GM12878 (cell line): ENCODE results near the gene MRTFA. TPM values are rescaled to one million over a fixed set of nuclear protein-coding genes. Genes with fewer than 3 reads are reported as not detected.

Experiments used
- ATAC-seq: fragments of 200-7000 bp; cut with Tn5 transposase; 3 replicates; pipeline ENCODE4 v1.9.1; 2020; ENCODE audit warnings: mild to moderate bottlenecking, moderate library complexity
- BruUV-seq: library from RNA; stranded (reverse); fragments of 400-500 nt; replicated peaks from 2 replicates; lab custom pipeline; 2021; lab: Mats Ljungman, UMichigan
- CTCF ChIA-PET: fragments of 300-600 bp; sonication (Branson Sonifier 250); formaldehyde crosslinking; extraction: SDS; loops from one replicate; lab custom pipeline; 2021; ENCODE audit warnings: inconsistent platforms; lab: Yijun Ruan, JAX
- POLR2A ChIA-PET: fragments of 350-600 bp; formaldehyde crosslinking; extraction: SDS; loops from one replicate; lab custom pipeline; 2021; ENCODE audit warnings: inconsistent platforms; lab: Charles Lee
- RAD21 ChIA-PET: fragments of 300-600 bp; sonication (Branson Sonifier 250); formaldehyde crosslinking; loops from one replicate; lab custom pipeline; 2023; ENCODE audit warnings: antibody characterized with exemption; ENCODE audit not compliant: unreplicated experiment; lab: Charles Lee
- SMC1A ChIA-PET: fragments of 300-600 bp; sonication (Branson Sonifier 250); formaldehyde crosslinking; loops from one replicate; lab custom pipeline; 2023; ENCODE audit not compliant: unreplicated experiment, uncharacterized antibody; lab: Charles Lee
- DNase-seq: peaks from one replicate; pipeline ENCODE4 v3.0.0-alpha.2; 2011; ENCODE audit warnings: low read depth, low spot score
- FAIRE-seq: peaks from 3 replicates; lab custom pipeline; 2011; peaks lifted over from hg19 to GRCh38; lab: Jason Lieb, UNC
- H2AFZ ChIP-seq: 2 replicates; pipeline ENCODE4 v1.6.0; 2011; ENCODE audit warnings: low read depth, low read length, control low read depth; ENCODE audit not compliant: control insufficient read depth
- H3K27ac ChIP-seq: 2 replicates; pipeline ENCODE4 v1.5.1; 2011; ENCODE audit warnings: control low read depth; ENCODE audit not compliant: control insufficient read depth, insufficient read depth
- H3K27me3 ChIP-seq, 2 experiments: replicated peaks in 1 of 2; 2 replicates each; pipeline versions ENCODE4 v1.6.0 to v1.6.1; 2011; ENCODE audit warnings: low read length in 1 of 2; ENCODE audit not compliant: control insufficient read depth in 2 of 2, insufficient read depth in 2 of 2
- H3K36me3 ChIP-seq, 2 experiments: 2 replicates each; pipeline ENCODE4 v1.5.1; 2011; ENCODE audit warnings: low read length in 1 of 2; ENCODE audit not compliant: control insufficient read depth in 2 of 2, insufficient read depth in 2 of 2
- H3K4me1 ChIP-seq: 2 replicates; pipeline ENCODE4 v1.6.1; 2011; ENCODE audit warnings: mild to moderate bottlenecking, low read length, moderate library complexity, mixed read lengths; ENCODE audit not compliant: control insufficient read depth, insufficient read depth
- H3K4me2 ChIP-seq: 2 replicates; pipeline ENCODE4 v1.6.0; 2011; ENCODE audit warnings: control low read depth; ENCODE audit not compliant: control insufficient read depth, insufficient read depth
- H3K4me3 ChIP-seq: fragments of 200-600 bp; sonication (generic); 2 replicates; pipeline ENCODE4 v1.5.1; 2016
- H3K79me2 ChIP-seq: 2 replicates; pipeline ENCODE4 v1.6.0; 2011; ENCODE audit warnings: low read length; ENCODE audit not compliant: control insufficient read depth, insufficient read depth
- H3K9ac ChIP-seq: 2 replicates; pipeline ENCODE4 v1.8.0; 2011; ENCODE audit warnings: low read length, control low read depth, mixed read lengths; ENCODE audit not compliant: control insufficient read depth, insufficient read depth
- H3K9me3 ChIP-seq: replicated peaks from 3 replicates; pipeline ENCODE4 v1.5.1; 2011; ENCODE audit warnings: mild to moderate bottlenecking, low read length; ENCODE audit not compliant: control insufficient read depth, insufficient read depth
- H4K20me1 ChIP-seq: 2 replicates; pipeline ENCODE4 v1.6.0; 2011; ENCODE audit not compliant: control insufficient read depth, insufficient read depth
- RUNX3 ChIP-seq: IDR thresholded peaks from 2 replicates; pipeline ENCODE4 v1.6.1; 2012; ENCODE audit warnings: low read length, inconsistent platforms
- WGBS: methylation state at CpG from one replicate; pipeline ENCODE4 v1.1.6; 2016; ENCODE audit warnings: low lambda C conversion rate; ENCODE audit not compliant: insufficient replicate concordance, insufficient coverage; ENCODE audit errors: missing lambda C conversion rate; 5-methylcytosine and 5-hydroxymethylcytosine counted together
- in situ Hi-C: fragments of 300-500 bp; cut with MboI; formaldehyde crosslinking; loops from 9 replicates; pipeline ENCODE4 v1.14.3; 2018; ENCODE audit warnings: mixed read lengths
- intact Hi-C: fragments of 100-400 bp; cut with micrococcal nuclease; formaldehyde crosslinking; loops from one replicate; pipeline ENCODE4 v1.14.2; 2022; ENCODE audit not compliant: unreplicated experiment
- polyA plus RNA-seq, 11 experiments: library from polyadenylated mRNA; depleted of rRNA in 4 of 11; unstranded in 6 of 11; stranded (reverse) in 5 of 11; fragments of >200 nt; fragmentation: Nextera tagmentation in 4 of 11; fragmentation: Illumina TruSeq in 1 of 11; extraction: Ambion mirVana in 4 of 11; extraction: Trizol in 1 of 11; gene quantifications; 1 replicate in 1 of 11; 2 replicates in 10 of 11; pipeline versions ENCODE4 v1.2.1 to v1.2.3, GENCODE V29; 2011 to 2016; ENCODE audit warnings: inconsistent platforms in 2 of 11, missing spikeins in 2 of 11, low read depth in 1 of 11
- total RNA-seq, 4 experiments: library from RNA; depleted of rRNA in 3 of 4; stranded (reverse); fragments of >200 nt in 3 of 4; fragmentation: Illumina TruSeq in 1 of 4; extraction: Trizol in 1 of 4; gene quantifications; 2 replicates each; pipeline versions ENCODE4 v1.2.1 to v1.2.3, GENCODE V29; 2013 to 2021
- TF ChIP-seq, protein P1 (sequence below): fragments of 450-650 bp; IDR thresholded peaks from 2 replicates; pipeline ENCODE4 v1.6.1; 2016; ENCODE audit warnings: mild to moderate bottlenecking
- TF ChIP-seq, protein P2 (sequence below): IDR thresholded peaks from 2 replicates; pipeline ENCODE4 v1.6.1; 2011; ENCODE audit warnings: borderline replicate concordance, low read depth, mild to moderate bottlenecking, moderate library complexity, mixed read lengths, low read length; ENCODE audit not compliant: insufficient read depth; ENCODE audit errors: extremely low read length
- TF ChIP-seq, protein P3 (sequence below): IDR thresholded peaks from 2 replicates; pipeline ENCODE4 v1.6.1; 2011; ENCODE audit warnings: mild to moderate bottlenecking, low read depth, low read length, moderate library complexity; ENCODE audit not compliant: insufficient replicate concordance

Gene MRTFA
- total and polyA plus RNA-seq, 10 of the 15 experiments (the other 5 are each of a cell fraction or from before 2014, with no cell fraction given): 2.0 to 63.9 (median 17.9) TPM

DNA sequence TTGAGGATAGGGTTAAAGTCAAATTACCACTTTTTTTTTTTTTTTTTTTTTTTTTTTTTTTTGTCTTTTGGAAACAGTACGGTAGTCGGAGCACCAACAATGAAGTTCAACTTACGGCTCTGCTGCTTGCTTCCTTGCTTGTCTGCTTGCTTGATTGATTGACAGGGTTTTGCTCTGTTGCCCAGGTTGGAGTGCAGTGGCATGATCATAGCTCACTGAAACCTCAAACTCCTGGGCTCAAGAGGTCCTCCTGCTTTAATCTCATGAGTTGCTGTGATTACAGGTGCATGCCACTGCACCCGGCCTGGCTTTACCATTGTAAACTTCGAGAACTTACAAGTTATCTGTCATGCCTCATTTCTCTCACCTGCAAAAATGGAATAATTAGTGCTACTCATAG, 260.4 kb downstream of the MRTFA start:
- WGBS: 48% methylated on average over 5 of the region's 5 CpGs
- peak overlapping the region; percentile 38 for H3K4me2 ChIP-seq
- no peaks in the 10 kb centered on the region for H4K20me1 ChIP-seq
- H3K4me1 ChIP-seq: peaks cover 5% of the 10 kb centered on the region
- FAIRE-seq (no peak), ATAC-seq (peak; percentile 59), DNase-seq (no peak)
- in situ Hi-C loops (no loop called here), intact Hi-C loops (no loop called here)
- CTCF ChIA-PET: interaction anchor here (0.7 to 1.8 kb wide), 6 partner anchors 9 to 270 kb away, joined by 3 to 7 read pairs (median 4); no protein-coding TSS in a partner anchor
- peaks cover 0 to 6% of the 10 kb centered on the region in 2 experiments; a peak in 2 of 4 replicates for H3K36me3 ChIP-seq
- RAD21 ChIA-PET: interaction anchor here (0.6 to 1.7 kb wide), 3 partner anchors 9 to 36 kb away, joined by 3 to 11 read pairs (median 3); no protein-coding TSS in a partner anchor
- H3K27me3 ChIP-seq: no peaks in the 10 kb centered on the region
- POLR2A ChIA-PET: interaction anchor here (0.6 to 1.3 kb wide), 5 partner anchors 9 to 315 kb away, joined by 3 to 6 read pairs (median 4); no protein-coding TSS in a partner anchor
- H3K79me2 ChIP-seq: peaks cover 34% of the 10 kb centered on the region
- SMC1A ChIA-PET: interaction anchor here (0.7 to 3.8 kb wide), 7 partner anchors 9 to 304 kb away, joined by 3 to 16 read pairs (median 4); no protein-coding TSS in a partner anchor
- no peak overlapping the region for H2AFZ ChIP-seq
- no TSS peak for BruUV-seq
- TF ChIP-seq, protein P1, sequence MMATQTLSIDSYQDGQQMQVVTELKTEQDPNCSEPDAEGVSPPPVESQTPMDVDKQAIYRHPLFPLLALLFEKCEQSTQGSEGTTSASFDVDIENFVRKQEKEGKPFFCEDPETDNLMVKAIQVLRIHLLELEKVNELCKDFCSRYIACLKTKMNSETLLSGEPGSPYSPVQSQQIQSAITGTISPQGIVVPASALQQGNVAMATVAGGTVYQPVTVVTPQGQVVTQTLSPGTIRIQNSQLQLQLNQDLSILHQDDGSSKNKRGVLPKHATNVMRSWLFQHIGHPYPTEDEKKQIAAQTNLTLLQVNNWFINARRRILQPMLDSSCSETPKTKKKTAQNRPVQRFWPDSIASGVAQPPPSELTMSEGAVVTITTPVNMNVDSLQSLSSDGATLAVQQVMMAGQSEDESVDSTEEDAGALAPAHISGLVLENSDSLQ: peak; percentile 92
- TF ChIP-seq, protein P2, sequence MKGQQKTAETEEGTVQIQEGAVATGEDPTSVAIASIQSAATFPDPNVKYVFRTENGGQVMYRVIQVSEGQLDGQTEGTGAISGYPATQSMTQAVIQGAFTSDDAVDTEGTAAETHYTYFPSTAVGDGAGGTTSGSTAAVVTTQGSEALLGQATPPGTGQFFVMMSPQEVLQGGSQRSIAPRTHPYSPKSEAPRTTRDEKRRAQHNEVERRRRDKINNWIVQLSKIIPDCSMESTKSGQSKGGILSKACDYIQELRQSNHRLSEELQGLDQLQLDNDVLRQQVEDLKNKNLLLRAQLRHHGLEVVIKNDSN: no peak
- TF ChIP-seq RUNX3: peak; percentile 7; the same call in 1 of the 2 replicates
- TF ChIP-seq, protein P3, sequence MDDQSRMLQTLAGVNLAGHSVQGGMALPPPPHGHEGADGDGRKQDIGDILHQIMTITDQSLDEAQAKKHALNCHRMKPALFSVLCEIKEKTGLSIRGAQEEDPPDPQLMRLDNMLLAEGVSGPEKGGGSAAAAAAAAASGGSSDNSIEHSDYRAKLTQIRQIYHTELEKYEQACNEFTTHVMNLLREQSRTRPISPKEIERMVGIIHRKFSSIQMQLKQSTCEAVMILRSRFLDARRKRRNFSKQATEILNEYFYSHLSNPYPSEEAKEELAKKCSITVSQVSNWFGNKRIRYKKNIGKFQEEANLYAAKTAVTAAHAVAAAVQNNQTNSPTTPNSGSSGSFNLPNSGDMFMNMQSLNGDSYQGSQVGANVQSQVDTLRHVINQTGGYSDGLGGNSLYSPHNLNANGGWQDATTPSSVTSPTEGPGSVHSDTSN: peak; percentile 81
- no peaks in the 10 kb centered on the region for H3K9me3 ChIP-seq
- H3K9ac ChIP-seq: no peak overlapping the region
- H3K27ac ChIP-seq: no peak overlapping the region
- H3K4me3 ChIP-seq: no peak overlapping the region
